ENCODE measurements around the gene RPL9. TPM values are rescaled to one million over a fixed set of nuclear protein-coding genes. Genes with fewer than 3 reads are reported as not detected.
"Not testable (repeated sequence)": the region's sequence is repeated elsewhere in the genome, so short reads cannot be mapped to it uniquely, and the experiment has no call there.

RPL9 gene
- total RNA-seq, 4 donors from 2014 or later: 2,242 to 7,905 (median 4,182) TPM

GRCh38 chr4:39433878-39434492 is 24.7 kb downstream of the RPL9 start:
- Histone ChIP-seq H3K9me3 (no peaks in the 10 kb centered on the region), H3K27ac (no peak overlapping the region), H3K4me1 (no peaks in the 10 kb centered on the region), H3K4me3 (no peak overlapping the region), H3K36me3 (no peaks in the 10 kb centered on the region), H3K27me3 (no peaks in the 10 kb centered on the region)
- 90 to 95% methylated on average over 11 of the region's 11 CpGs for WGBS, 2 donors
- intact Hi-C loops (cut with DNase I): no loop called here
- DNase-seq: no peak
- TF ChIP-seq CTCF (IDR thresholded peaks at IDR 0.05) (no peak), POLR2A (IDR thresholded peaks at IDR 0.05) (no peak)

- H3K4me3 ChIP-seq: no peak overlapping the region
- 70% methylated on average over 4 of the region's 4 CpGs for WGBS, 2 donors
These were observed 29.0 kb downstream of the RPL9 start for GRCh38 chr4:39429476-39430334.

GRCh38 chr4:39427520-39428114 is 31.1 kb downstream of the RPL9 start:
- Histone ChIP-seq H3K4me3 (peak overlapping the region in 3 of 4 donors; percentile 15 to 34 (median 19)), H3K36me3 (no peaks in the 10 kb centered on the region), H3K27me3 (no peaks in the 10 kb centered on the region), H3K27ac (peak overlapping the region; percentile 30 to 66 (median 42)), H3K9me3 (no peaks in the 10 kb centered on the region), H3K4me1 (peaks cover 0 to 4% (median 0%) of the 10 kb centered on the region in 3 donors)
- intact Hi-C loops (cut with DNase I): no loop called here
- 35 to 45% methylated on average over 10 of the region's 10 CpGs for WGBS, 2 donors
- TF ChIP-seq POLR2A (IDR thresholded peaks at IDR 0.05) (no peak), CTCF (IDR thresholded peaks at IDR 0.05) (no peak)
- DNase-seq: no peak

More at GRCh38 chr4:39429476-39430334, 29.0 kb downstream of the RPL9 start:
- no peak for DNase-seq
- Histone ChIP-seq H3K27me3 (no peaks in the 10 kb centered on the region), H3K36me3 (no peaks in the 10 kb centered on the region), H3K27ac (no peak overlapping the region), H3K4me1 (peaks cover 0 to 4% (median 0%) of the 10 kb centered on the region in 3 donors), H3K9me3 (no peaks in the 10 kb centered on the region)
- intact Hi-C loops (cut with DNase I): no loop called here
- TF ChIP-seq CTCF (IDR thresholded peaks at IDR 0.05) (no peak), POLR2A (IDR thresholded peaks at IDR 0.05) (no peak)

- DNase-seq: no peak
- Histone ChIP-seq H3K27ac (peak overlapping the region in 2 of 4 donors; percentile 46 to 66), H3K36me3 (no peaks in the 10 kb centered on the region), H3K4me3 (no peak overlapping the region), H3K27me3 (no peaks in the 10 kb centered on the region), H3K4me1 (peaks cover 0 to 4% (median 0%) of the 10 kb centered on the region in 3 donors), H3K9me3 (no peaks in the 10 kb centered on the region)
- WGBS, 2 donors: 50 to 86% methylated on average over 1 of the region's 1 CpG
- TF ChIP-seq CTCF (IDR thresholded peaks at IDR 0.05) (no peak), POLR2A (IDR thresholded peaks at IDR 0.05) (no peak)
- intact Hi-C loops (cut with DNase I): no loop called here
These were observed 32.0 kb downstream of the RPL9 start for GRCh38 chr4:39426728-39427127.

GRCh38 chr4:39425297-39425696 is 33.4 kb downstream of the RPL9 start:
- H3K4me1 ChIP-seq; H3K9me3 ChIP-seq; DNase-seq; H3K27ac ChIP-seq; H3K4me3 ChIP-seq; H3K27me3 ChIP-seq; H3K36me3 ChIP-seq; intact Hi-C loops (cut with DNase I): not testable (repeated sequence)
- WGBS, 2 donors: 89 to 100% methylated on average over 1 of the region's 1 CpG

Measured in esophagus squamous epithelium (tissue), 5 donors.